Endodermal cell (in vitro differentiated cells): ENCODE results near the gene DRD3. TPM values are rescaled to one million over a fixed set of nuclear protein-coding genes. Genes with fewer than 3 reads are reported as not detected.

Experiments used
- DNase-seq: peaks from one replicate; pipeline ENCODE4 v3.0.0-alpha.2; 2017
- H3K27ac ChIP-seq: 2 replicates; pipeline ENCODE4 v1.5.1; 2013; ENCODE audit warnings: mild to moderate bottlenecking, low read depth, low read length, moderate library complexity
- H3K27me3 ChIP-seq: 2 replicates; pipeline ENCODE4 v1.6.1; 2013; ENCODE audit warnings: mild to moderate bottlenecking, low read length, moderate library complexity; ENCODE audit not compliant: insufficient read depth, control insufficient read depth, poor library complexity, severe bottlenecking
- H3K36me3 ChIP-seq: 2 replicates; pipeline ENCODE4 v1.7.0; 2013; ENCODE audit warnings: mild to moderate bottlenecking, low read length, moderate library complexity; ENCODE audit not compliant: control insufficient read depth, insufficient read depth
- H3K4me1 ChIP-seq: one replicate; pipeline ENCODE4 v1.7.0; 2013; ENCODE audit warnings: low read length; ENCODE audit not compliant: control insufficient read depth, insufficient read depth
- H3K4me3 ChIP-seq: 2 replicates; pipeline ENCODE4 v1.5.1; 2013; ENCODE audit warnings: mild to moderate bottlenecking, low read length, moderate library complexity
- H3K9ac ChIP-seq: 2 replicates; pipeline ENCODE4 v1.6.1; 2013; ENCODE audit warnings: mild to moderate bottlenecking, low read length, moderate library complexity; ENCODE audit not compliant: poor library complexity, severe bottlenecking; ENCODE audit errors: extremely low read depth
- H3K9me3 ChIP-seq: 2 replicates; pipeline ENCODE4 v1.6.1; 2013; ENCODE audit warnings: mild to moderate bottlenecking, low read length, moderate library complexity; ENCODE audit not compliant: control insufficient read depth
- H3K27ac Mint-ChIP-seq: 2 replicates; pipeline ENCODE4 v1.8.0; 2020; ENCODE audit warnings: mixed read lengths
- H3K27me3 Mint-ChIP-seq: 2 replicates; pipeline ENCODE4 v1.8.0; 2021; ENCODE audit warnings: mild to moderate bottlenecking, mixed read lengths; ENCODE audit not compliant: insufficient read depth
- H3K36me3 Mint-ChIP-seq: 2 replicates; pipeline ENCODE4 v1.8.0; 2020; ENCODE audit warnings: low read depth, mixed read lengths
- H3K4me1 Mint-ChIP-seq: 2 replicates; pipeline ENCODE4 v1.8.0; 2020; ENCODE audit warnings: mixed read lengths
- H3K4me3 Mint-ChIP-seq: 2 replicates; pipeline ENCODE4 v1.8.0; 2020; ENCODE audit warnings: mild to moderate bottlenecking, moderate library complexity, mixed read lengths
- H3K9me3 Mint-ChIP-seq: 2 replicates; pipeline ENCODE4 v1.8.0; 2020; ENCODE audit warnings: mild to moderate bottlenecking, mixed read lengths
- WGBS, 2 experiments: methylation state at CpG; one replicate each; pipeline versions ENCODE4 v1.1.5 to v1.1.7; 2013; ENCODE audit warnings: missing lambda C conversion rate in 2 of 2, mixed read lengths in 1 of 2; ENCODE audit not compliant: insufficient coverage in 1 of 2, insufficient read length in 1 of 2; 5-methylcytosine and 5-hydroxymethylcytosine counted together
- total RNA-seq, 2 donors: library from RNA; stranded (reverse); fragmentation: NEBNext Ultra II Directional in 1 of 2; extraction: Animal tissue kit (Norgen Biotek cat#: 25700) in 1 of 2; gene quantifications; 2 replicates in 1 of 2; 3 replicates in 1 of 2; pipeline ENCODE4 v1.2.1, GENCODE V29; 2021
- TF ChIP-seq, protein P1 (sequence below): fragments of 200-600 bp; sonication (generic); conservative IDR thresholded peaks from 2 replicates; pipeline ENCODE4 v1.5.0; 2021; ENCODE audit warnings: antibody characterized with exemption, mild to moderate bottlenecking

The DRD3 gene
- total RNA-seq, 2 donors from 2014 or later, result not detected

DNA sequence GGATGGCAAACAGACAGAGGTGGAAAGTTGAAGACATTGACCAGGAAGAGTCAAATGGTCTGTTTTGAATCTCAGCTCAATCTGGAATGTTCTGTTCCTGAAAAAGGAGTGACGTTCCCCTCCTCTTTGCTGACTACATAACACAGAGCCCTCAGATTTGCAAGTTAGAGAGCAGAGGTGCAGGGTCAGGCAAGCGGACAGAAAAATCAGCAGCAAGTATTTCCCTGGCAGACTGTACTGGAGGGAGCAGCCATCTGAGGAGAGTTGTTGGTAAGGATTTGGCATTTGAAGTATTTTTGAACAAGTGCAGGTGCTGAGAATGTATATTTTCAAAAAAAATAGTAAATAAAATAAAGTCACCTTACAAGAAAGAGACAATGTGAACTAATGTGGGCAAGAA is 40.9 kb upstream of the DRD3 start:
- Mint-ChIP-seq H3K9me3 (peaks cover 5% of the 10 kb centered on the region), H3K4me3 (no peak overlapping the region), H3K27me3 (no peaks in the 10 kb centered on the region), H3K27ac (no peak overlapping the region), H3K36me3 (no peaks in the 10 kb centered on the region), H3K4me1 (peaks cover 8% of the 10 kb centered on the region)
- peaks cover 3% of the 10 kb centered on the region for H3K9me3 ChIP-seq
- TF ChIP-seq, protein P1, sequence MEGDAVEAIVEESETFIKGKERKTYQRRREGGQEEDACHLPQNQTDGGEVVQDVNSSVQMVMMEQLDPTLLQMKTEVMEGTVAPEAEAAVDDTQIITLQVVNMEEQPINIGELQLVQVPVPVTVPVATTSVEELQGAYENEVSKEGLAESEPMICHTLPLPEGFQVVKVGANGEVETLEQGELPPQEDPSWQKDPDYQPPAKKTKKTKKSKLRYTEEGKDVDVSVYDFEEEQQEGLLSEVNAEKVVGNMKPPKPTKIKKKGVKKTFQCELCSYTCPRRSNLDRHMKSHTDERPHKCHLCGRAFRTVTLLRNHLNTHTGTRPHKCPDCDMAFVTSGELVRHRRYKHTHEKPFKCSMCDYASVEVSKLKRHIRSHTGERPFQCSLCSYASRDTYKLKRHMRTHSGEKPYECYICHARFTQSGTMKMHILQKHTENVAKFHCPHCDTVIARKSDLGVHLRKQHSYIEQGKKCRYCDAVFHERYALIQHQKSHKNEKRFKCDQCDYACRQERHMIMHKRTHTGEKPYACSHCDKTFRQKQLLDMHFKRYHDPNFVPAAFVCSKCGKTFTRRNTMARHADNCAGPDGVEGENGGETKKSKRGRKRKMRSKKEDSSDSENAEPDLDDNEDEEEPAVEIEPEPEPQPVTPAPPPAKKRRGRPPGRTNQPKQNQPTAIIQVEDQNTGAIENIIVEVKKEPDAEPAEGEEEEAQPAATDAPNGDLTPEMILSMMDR, result no peak
- WGBS, 2 experiments, result 80 to 87% methylated on average over 1 to 2 of the region's 2 CpGs
- H3K9ac ChIP-seq, result no peak overlapping the region
- no peaks in the 10 kb centered on the region for H3K36me3 ChIP-seq
- DNase-seq, result no peak
- H3K27ac ChIP-seq, result no peak overlapping the region
- no peak overlapping the region for H3K4me3 ChIP-seq
- no peaks in the 10 kb centered on the region for H3K27me3 ChIP-seq
- H3K4me1 ChIP-seq, result peaks cover 7% of the 10 kb centered on the region

DNA sequence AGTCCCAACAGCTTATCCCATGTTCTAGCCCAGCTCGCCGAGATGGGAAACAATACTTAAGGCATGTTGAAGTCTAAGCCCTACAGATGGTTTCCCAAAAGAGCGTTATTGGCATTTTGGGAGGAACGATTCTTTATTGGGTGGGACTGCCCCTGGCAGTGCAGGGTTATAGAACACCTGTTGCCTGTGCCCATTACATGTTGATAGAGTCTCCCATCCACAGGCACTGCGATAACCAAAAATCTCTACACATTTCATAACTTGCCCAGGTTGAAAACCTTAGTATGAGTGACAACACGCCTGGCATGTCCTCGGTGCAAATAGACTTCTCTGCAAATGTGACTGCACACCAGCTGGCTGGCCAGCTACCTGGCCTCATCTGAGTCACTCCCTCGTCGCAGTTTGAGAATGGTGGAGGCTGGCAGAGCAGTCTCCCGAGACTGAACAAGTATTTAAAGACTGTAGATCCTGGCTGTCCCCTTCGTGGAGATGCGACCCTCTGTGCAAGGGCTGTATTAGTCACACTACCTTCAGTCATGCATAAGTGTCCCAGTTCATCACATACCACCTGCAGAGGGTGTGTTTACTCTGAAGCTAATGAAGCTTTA is 39.8 kb upstream of the DRD3 start:
- Mint-ChIP-seq H3K9me3 (no peaks in the 10 kb centered on the region), H3K4me1 (peaks cover 8% of the 10 kb centered on the region)
- WGBS, 2 experiments, result 83 to 87% methylated on average over 9 to 12 of the region's 12 CpGs

DNA sequence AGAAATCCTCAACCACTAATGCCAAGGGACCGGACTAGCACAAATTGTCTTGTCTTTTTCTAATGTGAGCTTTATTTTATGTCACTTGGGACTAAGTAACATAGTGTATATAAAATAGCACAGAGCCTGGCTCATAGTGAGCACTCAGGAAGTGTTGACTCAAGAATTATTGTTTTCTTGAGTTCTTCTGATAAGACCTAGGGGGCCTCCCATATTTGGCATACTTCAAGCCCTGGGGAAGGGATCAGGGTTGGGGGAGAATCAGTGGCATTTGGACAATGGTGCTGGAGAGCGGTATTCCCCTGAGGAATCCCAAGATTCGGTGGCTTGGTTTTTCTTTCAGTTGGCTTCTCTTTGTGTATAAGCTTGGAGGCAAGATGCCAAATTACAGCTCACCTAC is 39.2 kb upstream of the DRD3 start:
- no peak overlapping the region for H3K4me3 Mint-ChIP-seq

More for the DNA sequence above, 39.8 kb upstream of the DRD3 start:
- Histone ChIP-seq H3K4me1 (peaks cover 7% of the 10 kb centered on the region), H3K4me3 (no peak overlapping the region), H3K9me3 (no peaks in the 10 kb centered on the region), H3K9ac (no peak overlapping the region), H3K36me3 (no peaks in the 10 kb centered on the region), H3K27ac (no peak overlapping the region), H3K27me3 (no peaks in the 10 kb centered on the region)
- no peaks in the 10 kb centered on the region for H3K36me3 Mint-ChIP-seq
- TF ChIP-seq, protein P1, result no peak
- no peak overlapping the region for H3K27ac Mint-ChIP-seq
- DNase-seq, result no peak
- H3K4me3 Mint-ChIP-seq, result no peak overlapping the region
- H3K27me3 Mint-ChIP-seq, result no peaks in the 10 kb centered on the region

More for the DNA sequence above, 39.2 kb upstream of the DRD3 start:
- H3K36me3 Mint-ChIP-seq, result no peaks in the 10 kb centered on the region
- no peaks in the 10 kb centered on the region for H3K9me3 Mint-ChIP-seq
- no peak overlapping the region for H3K27ac Mint-ChIP-seq
- Histone ChIP-seq H3K36me3 (no peaks in the 10 kb centered on the region), H3K27me3 (no peaks in the 10 kb centered on the region), H3K9ac (no peak overlapping the region), H3K4me3 (no peak overlapping the region), H3K9me3 (no peaks in the 10 kb centered on the region), H3K27ac (no peak overlapping the region), H3K4me1 (peaks cover 7% of the 10 kb centered on the region)
- H3K4me1 Mint-ChIP-seq, result peaks cover 8% of the 10 kb centered on the region
- no peaks in the 10 kb centered on the region for H3K27me3 Mint-ChIP-seq
- WGBS, 2 experiments, result 92 to 96% methylated on average over 2 to 3 of the region's 3 CpGs
- DNase-seq, result no peak
- TF ChIP-seq, protein P1, result no peak
